Retinal pigment epithelial cell (primary cell): ENCODE results near the gene RBM38.

ENCODE experiments used
- DNase-seq: peaks from one replicate; pipeline ENCODE4 v3.0.0-alpha.2; 2010; ENCODE audit warnings: low read depth
- H3K4me3 ChIP-seq: 2 replicates; pipeline ENCODE4 v1.5.1; 2011; ENCODE audit warnings: mild to moderate bottlenecking, low read length, control low read depth, moderate library complexity
- CTCF ChIP-seq: conservative IDR thresholded peaks from 2 replicates; pipeline ENCODE4 v1.5.1; 2011; ENCODE audit warnings: low read depth, low read length, control low read depth, inconsistent platforms

Gene RBM38

GRCh38 chr20:57442158-57442887 is 51.1 kb downstream of the RBM38 start:
- no peak for DNase-seq
- H3K4me3 ChIP-seq: no peak overlapping the region
- TF ChIP-seq CTCF: no peak

- DNase-seq: no peak
- TF ChIP-seq CTCF: no peak
- H3K4me3 ChIP-seq: no peak overlapping the region
Measured at GRCh38 chr20:57442888-57443239, 51.7 kb downstream of the RBM38 start.

GRCh38 chr20:57443349-57444265 is 52.4 kb downstream of the RBM38 start:
- no peak for DNase-seq
- TF ChIP-seq CTCF: no peak
- H3K4me3 ChIP-seq: no peak overlapping the region

GRCh38 chr20:57444394-57445048 is 53.3 kb downstream of the RBM38 start:
- no peak overlapping the region for H3K4me3 ChIP-seq
- DNase-seq: no peak
- TF ChIP-seq CTCF: no peak

GRCh38 chr20:57445298-57445697 is 54.1 kb downstream of the RBM38 start:
- no peak for DNase-seq
- no peak for TF ChIP-seq CTCF
- no peak overlapping the region for H3K4me3 ChIP-seq

- no peak for TF ChIP-seq CTCF
- DNase-seq: no peak
- no peak overlapping the region for H3K4me3 ChIP-seq
Measured at GRCh38 chr20:57445774-57446173, 54.6 kb downstream of the RBM38 start.
